Stimulated activated CD4-positive, alpha-beta T cell treated with anti-CD3 and anti-CD28 coated beads, TNF-alpha, amount 100 ng/mL, for 4 hours (primary cell): ENCODE data around the gene XYLT1.

Experiments used
- DNase-seq, 3 experiments: peaks; one replicate each; pipeline ENCODE4 v3.0.0-alpha.2; 2020; ENCODE audit warnings: low read depth in 3 of 3

XYLT1 gene

DNA sequence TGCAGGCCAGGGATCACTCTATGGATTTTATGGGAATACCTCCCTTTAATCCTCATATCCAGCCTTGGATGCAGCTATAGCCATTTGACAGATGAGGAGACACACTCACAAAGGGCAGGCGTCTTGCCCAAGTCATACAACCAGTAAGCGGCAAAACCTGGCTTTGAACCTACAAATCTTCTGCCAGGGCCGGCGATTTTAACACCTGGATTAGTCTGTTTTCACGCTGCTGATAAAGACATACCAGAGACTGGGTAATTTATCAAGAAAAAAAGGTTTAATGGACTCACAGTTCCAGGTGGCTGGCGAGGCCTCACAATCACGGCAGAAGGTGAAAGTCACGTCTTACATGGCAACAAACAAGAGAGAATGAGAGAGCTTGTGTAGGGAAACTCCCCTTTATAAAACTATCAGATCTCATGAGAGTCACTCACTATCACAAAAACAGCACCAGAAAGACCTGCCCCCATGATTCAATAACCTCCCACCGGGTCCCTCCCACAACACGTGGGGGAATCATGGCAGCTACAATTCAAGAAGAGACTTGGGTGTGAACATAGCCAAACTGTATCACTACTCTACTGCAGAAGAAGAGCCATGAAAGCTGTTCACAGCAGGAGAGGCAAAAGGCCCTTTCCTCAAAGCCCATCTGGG is 67.5 kb downstream of the XYLT1 start:
- DNase-seq, result no peak

GRCh38 chr16:17397499-17397891 is 73.3 kb downstream of the XYLT1 start:
- DNase-seq, result no peak

DNA sequence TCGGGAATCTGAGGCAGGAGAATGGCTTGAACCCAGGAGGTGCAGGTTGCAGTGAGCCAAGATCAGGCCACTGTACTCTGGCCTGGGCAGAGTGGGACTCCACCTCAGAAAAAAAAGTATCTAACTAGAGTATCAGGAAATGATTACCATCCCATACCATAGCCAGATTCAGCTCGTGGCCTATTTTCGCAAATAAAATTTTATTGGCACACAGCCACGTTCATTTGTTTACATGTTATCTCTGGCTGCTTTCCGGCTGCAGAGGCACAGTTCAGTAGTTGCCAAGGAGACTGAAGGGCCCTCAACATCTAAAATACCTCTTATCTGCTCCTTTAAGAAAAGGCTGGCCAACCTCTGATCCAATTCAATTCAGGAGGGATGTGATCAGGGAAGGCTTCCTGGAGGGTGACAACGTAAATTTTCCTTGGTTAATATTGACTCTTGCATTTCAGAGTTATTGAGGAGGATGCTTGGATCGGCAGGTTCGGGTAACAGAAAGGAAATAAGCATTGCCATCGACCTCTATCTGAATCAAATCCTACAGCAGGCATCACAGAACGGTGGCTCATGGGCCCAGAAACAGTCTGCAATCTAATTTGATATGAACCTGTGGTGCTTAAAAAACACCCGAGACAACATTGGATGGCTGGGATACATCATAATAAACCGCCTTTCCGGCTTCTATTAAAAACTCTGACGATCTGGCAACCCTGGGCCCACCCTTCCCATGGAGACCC is 73.8 kb downstream of the XYLT1 start:
- no peak for DNase-seq

GRCh38 chr16:17395849-17396480 is 74.8 kb downstream of the XYLT1 start:
- no peak for DNase-seq

DNA sequence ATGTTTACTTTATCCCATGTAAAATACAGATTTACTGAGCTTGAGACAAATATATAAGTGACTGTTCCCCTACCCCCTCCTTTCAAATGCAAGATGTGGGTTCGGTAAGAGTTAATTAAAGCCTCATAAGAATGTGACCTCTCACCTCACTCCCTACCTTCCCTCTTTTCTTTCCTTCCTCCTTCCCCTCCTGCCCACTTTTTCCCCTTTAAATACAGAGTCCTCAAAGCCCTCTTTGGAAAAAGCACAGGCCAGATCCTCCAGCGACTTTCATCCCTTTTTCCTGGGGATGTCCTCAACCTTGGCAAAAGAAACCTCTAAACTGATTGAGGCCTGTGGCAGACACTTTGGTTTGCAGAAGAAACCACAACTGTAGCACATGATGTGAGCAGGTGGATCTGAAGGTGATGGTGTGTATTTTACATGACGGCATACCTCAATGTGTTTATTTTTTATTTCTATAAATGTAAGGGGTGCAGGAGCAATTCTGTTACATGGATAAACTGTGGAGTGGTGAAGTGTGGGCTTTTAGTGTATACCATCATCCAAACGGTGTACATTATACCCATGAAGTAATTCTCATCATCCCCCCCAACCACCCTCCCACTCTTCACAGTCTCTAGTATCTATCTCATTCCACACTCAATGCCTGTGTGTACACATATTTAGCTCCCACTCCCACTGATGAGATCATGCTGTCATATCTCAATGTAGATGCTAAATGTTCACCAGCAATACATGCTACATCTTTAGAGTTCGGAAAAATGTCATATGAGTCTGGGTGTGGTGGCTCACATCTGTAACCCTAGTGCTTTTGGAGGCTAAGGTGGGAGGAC is 77.7 kb downstream of the XYLT1 start:
- no peak for DNase-seq

- DNase-seq, result no peak
Observed at GRCh38 chr16:17392127-17392856, 78.5 kb downstream of the XYLT1 start.

GRCh38 chr16:17391715-17392114 is 79.0 kb downstream of the XYLT1 start:
- DNase-seq, result no peak

- no peak for DNase-seq
Observed at GRCh38 chr16:17389384-17389783, 81.4 kb downstream of the XYLT1 start.

- no peak for DNase-seq
Observed at GRCh38 chr16:17387256-17387655, 83.5 kb downstream of the XYLT1 start.

GRCh38 chr16:17386229-17386628 is 84.5 kb downstream of the XYLT1 start:
- DNase-seq, result no peak

DNA sequence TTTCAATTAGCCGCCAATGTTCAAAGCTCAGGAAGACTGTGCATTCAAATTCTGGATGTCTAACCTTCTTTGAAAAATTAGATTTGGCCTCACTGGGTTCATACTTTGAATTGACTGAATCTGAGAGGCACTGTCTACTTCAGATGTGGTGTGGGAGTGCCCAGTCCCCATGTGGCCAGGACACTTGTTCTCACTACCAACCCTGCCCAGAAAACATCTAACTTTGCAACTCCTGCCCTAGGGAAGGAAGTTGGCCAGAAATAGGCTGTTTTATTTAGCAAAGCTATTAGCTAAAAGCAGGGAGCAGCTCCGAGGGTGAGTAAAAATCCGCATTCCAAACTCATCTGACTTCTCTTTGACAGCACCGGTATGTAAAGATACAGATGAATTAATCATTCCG is 86.3 kb downstream of the XYLT1 start:
- no peak for DNase-seq

GRCh38 chr16:17382949-17383863 is 87.6 kb downstream of the XYLT1 start:
- DNase-seq, result no peak

DNA sequence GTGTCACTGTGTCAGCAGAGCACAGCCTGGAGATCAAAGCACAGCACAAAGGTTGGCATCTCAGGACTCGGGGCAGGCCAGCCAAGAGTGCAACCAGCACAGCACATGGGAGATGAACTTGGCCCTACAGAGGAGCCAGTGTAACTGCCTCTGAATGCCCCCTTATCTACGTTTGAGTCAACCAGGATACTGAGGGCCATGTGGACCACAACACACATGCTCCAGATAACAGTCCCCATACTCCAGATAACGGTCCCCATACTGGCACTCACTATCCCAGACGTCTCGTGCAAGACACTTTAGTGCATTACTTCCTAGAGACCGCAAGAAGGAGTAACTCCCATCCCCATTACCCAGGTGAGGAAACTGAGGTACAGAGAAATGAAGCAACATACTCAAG is 88.2 kb downstream of the XYLT1 start:
- DNase-seq, result no peak

GRCh38 chr16:17381784-17382183 is 89.0 kb downstream of the XYLT1 start:
- no peak for DNase-seq

DNA sequence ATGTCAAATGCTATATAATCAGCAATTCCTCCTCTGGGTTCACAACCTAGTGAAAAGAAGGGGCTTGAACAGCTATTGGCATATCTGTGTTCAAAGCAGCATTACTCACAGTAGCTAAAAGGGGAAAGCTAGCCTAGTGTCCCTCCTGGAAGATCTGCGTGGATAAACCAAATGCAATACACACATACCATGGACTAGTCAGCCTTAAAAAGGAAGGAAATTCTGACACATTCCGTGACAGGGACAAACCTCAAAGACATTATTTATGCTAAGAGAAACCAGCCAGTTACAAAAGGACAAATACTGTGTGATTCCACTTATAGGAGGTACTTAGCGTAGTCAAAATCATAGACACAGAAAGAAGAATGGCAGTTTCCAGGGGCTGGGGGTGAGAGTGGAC is 90.1 kb downstream of the XYLT1 start:
- no peak for DNase-seq

- DNase-seq, result no peak
Observed at GRCh38 chr16:17379121-17379571, 91.6 kb downstream of the XYLT1 start.

DNA sequence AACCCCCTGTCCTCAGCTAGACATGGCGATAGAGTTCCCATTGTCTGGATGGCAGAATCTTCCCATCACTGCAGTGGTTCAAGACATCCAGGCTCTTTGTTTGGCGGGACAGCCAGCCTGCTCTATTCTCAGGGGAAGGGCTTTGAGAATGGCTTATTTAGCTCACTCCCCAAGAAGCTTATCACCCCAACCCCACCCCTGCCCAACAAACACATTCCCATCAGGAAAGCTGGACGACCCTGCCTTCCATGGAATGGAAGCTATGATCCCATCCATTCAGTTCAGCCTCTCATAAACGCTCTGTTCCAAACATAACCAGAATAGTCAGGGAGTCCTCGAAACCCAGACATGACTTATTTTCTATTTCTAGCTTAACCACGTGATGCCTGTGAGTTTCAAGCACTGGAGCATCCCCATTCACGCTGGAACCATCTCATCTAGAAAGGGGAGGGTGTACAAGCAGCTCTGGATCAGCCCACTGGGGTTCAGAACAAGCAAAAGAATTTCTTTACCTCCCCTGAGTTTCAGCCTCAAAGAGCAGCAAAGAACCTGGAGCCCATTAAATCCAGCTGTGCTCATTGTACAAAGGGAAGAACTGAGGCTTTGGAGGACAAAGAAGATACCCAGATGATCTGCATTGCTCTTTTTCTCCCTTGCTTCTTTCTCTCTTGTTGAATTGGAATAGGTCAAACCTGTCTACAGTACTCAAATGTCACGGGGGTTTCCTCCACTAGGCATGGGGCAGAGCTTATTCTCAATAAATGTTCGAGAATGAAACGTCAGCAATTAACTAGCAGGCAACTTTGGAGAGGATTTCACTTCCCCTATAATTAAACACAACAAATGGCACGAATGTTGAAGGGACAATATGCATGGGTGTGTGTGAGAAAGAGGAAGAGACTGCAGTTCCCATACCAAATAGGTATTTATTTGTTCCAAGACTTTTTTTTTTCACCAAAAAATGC is 93.1 kb downstream of the XYLT1 start:
- DNase-seq, result no peak

- no peak for DNase-seq
Observed at GRCh38 chr16:17375461-17376304, 95.1 kb downstream of the XYLT1 start.
